HEK293T (cell line): ENCODE results near the gene ARHGAP30.

ENCODE experiments used
- CTCF ChIA-PET: fragments of 350-600 bp; formaldehyde crosslinking; extraction: SDS; loops from one replicate; lab custom pipeline; 2021; ENCODE audit warnings: antibody characterized with exemption, inconsistent platforms; lab: Yijun Ruan, JAX
- POLR2A ChIA-PET: fragments of 350-600 bp; formaldehyde crosslinking; extraction: SDS; loops from one replicate; lab custom pipeline; 2020; ENCODE audit warnings: antibody characterized with exemption, inconsistent platforms; lab: Yijun Ruan, JAX
- DNase-seq: peaks from one replicate; pipeline ENCODE4 v3.0.0; 2012; ENCODE audit warnings: mixed read lengths; ENCODE audit errors: extremely low spot score
- ARNT ChIP-seq: fragments of 450-650 bp; IDR thresholded peaks from 2 replicates; pipeline ENCODE4 v1.6.1; 2017; ENCODE audit warnings: mild to moderate bottlenecking
- BHLHE40 ChIP-seq: fragments of 450-650 bp; IDR thresholded peaks from 2 replicates; pipeline ENCODE4 v1.6.1; 2016; ENCODE audit warnings: mild to moderate bottlenecking, moderate library complexity, borderline replicate concordance
- CTBP1 ChIP-seq: fragments of 450-650 bp; IDR thresholded peaks from 2 replicates; pipeline ENCODE4 v1.6.1; 2016; ENCODE audit warnings: borderline replicate concordance
- ELF4 ChIP-seq: fragments of 450-650 bp; IDR thresholded peaks from 2 replicates; pipeline ENCODE4 v1.6.1; 2017; ENCODE audit warnings: antibody characterized with exemption
- FOXA1 ChIP-seq: fragments of 450-650 bp; IDR thresholded peaks from 2 replicates; pipeline ENCODE4 v1.6.1; 2016; ENCODE audit warnings: mild to moderate bottlenecking
- FOXK2 ChIP-seq: fragments of 450-650 bp; IDR thresholded peaks from 2 replicates; pipeline ENCODE4 v1.6.1; 2016; ENCODE audit warnings: mild to moderate bottlenecking
- FOXM1 ChIP-seq: fragments of 450-650 bp; IDR thresholded peaks from 2 replicates; pipeline ENCODE4 v1.6.1; 2017; ENCODE audit warnings: mild to moderate bottlenecking, borderline replicate concordance
- HDGF ChIP-seq: fragments of 450-650 bp; IDR thresholded peaks from 2 replicates; pipeline ENCODE4 v1.6.1; 2017; ENCODE audit warnings: antibody characterized with exemption, borderline replicate concordance
- L3MBTL2 ChIP-seq: fragments of 450-650 bp; conservative IDR thresholded peaks from 2 replicates; pipeline ENCODE4 v1.6.1; 2016; ENCODE audit warnings: mild to moderate bottlenecking
- LEF1 ChIP-seq: fragments of 450-650 bp; IDR thresholded peaks from 2 replicates; pipeline ENCODE4 v1.6.1; 2017; ENCODE audit warnings: mild to moderate bottlenecking, borderline replicate concordance
- NFRKB ChIP-seq: fragments of 450-650 bp; IDR thresholded peaks from 2 replicates; pipeline ENCODE4 v1.6.1; 2016; ENCODE audit warnings: mild to moderate bottlenecking, moderate library complexity
- PKNOX1 ChIP-seq: fragments of 450-650 bp; IDR thresholded peaks from 2 replicates; pipeline ENCODE4 v1.6.1; 2016
- SP1 ChIP-seq: fragments of 450-650 bp; IDR thresholded peaks from 2 replicates; pipeline ENCODE4 v1.6.1; 2017
- SUZ12 ChIP-seq: fragments of 450-650 bp; IDR thresholded peaks from 2 replicates; pipeline ENCODE4 v1.6.1; 2016; ENCODE audit warnings: mild to moderate bottlenecking
- TARDBP ChIP-seq: fragments of 450-650 bp; IDR thresholded peaks from 2 replicates; pipeline ENCODE4 v1.6.1; 2016
- ZNF384 ChIP-seq: fragments of 450-650 bp; IDR thresholded peaks from 2 replicates; pipeline ENCODE4 v1.6.1; 2016

Gene ARHGAP30

GRCh38 chr1:161009602-161010211 lies 60.0 kb downstream of the ARHGAP30 start:
- CTCF ChIA-PET, result no interaction called here
- no peak for DNase-seq
- no peak for TF ChIP-seq LEF1
- no peak for TF ChIP-seq PKNOX1
- TF ChIP-seq CTBP1, result no peak
- TF ChIP-seq NFRKB, result no peak
- TF ChIP-seq FOXK2, result no peak
- POLR2A ChIA-PET, result no interaction called here

GRCh38 chr1:161008869-161009510 lies 60.7 kb downstream of the ARHGAP30 start:
- no peak for TF ChIP-seq HDGF
- no peak for TF ChIP-seq BHLHE40
- no peak for TF ChIP-seq FOXK2
- no peak for TF ChIP-seq ZNF384
- no peak for TF ChIP-seq FOXA1
- TF ChIP-seq FOXM1, result no peak
- no peak for TF ChIP-seq TARDBP
- ChIA-PET POLR2A (no interaction called here), CTCF (no interaction called here)
- DNase-seq, result no peak

GRCh38 chr1:161007369-161007768 lies 62.3 kb downstream of the ARHGAP30 start:
- no peak for DNase-seq
- TF ChIP-seq LEF1 (no peak), L3MBTL2 (no peak), BHLHE40 (no peak), ELF4 (no peak), TARDBP (no peak)
- ChIA-PET CTCF (no interaction called here), POLR2A (interaction anchor here (1.1 kb wide), 1 partner anchor 13 kb away, joined by 5 read pairs; the partner anchor contains the start of gene F11R)

GRCh38 chr1:161006563-161006962 lies 63.1 kb downstream of the ARHGAP30 start:
- DNase-seq, result no peak
- ChIA-PET CTCF (no interaction called here), POLR2A (no interaction called here)
- TF ChIP-seq TARDBP, result no peak

GRCh38 chr1:161001525-161001924 lies 68.2 kb downstream of the ARHGAP30 start:
- ChIA-PET POLR2A (no interaction called here), CTCF (no interaction called here)
- DNase-seq, result no peak
- no peak for TF ChIP-seq CTBP1

GRCh38 chr1:161000736-161001480 lies 68.8 kb downstream of the ARHGAP30 start:
- no peak for TF ChIP-seq FOXA1
- no peak for TF ChIP-seq SUZ12
- TF ChIP-seq HDGF, result no peak
- no peak for TF ChIP-seq SP1
- TF ChIP-seq PKNOX1, result no peak
- no peak for TF ChIP-seq ARNT
- TF ChIP-seq ELF4, result no peak
- TF ChIP-seq FOXK2, result no peak
- no peak for TF ChIP-seq LEF1
- no peak for TF ChIP-seq FOXM1
- TF ChIP-seq L3MBTL2, result no peak
- no peak for TF ChIP-seq NFRKB
- TF ChIP-seq BHLHE40, result no peak
- TF ChIP-seq ZNF384, result no peak
- no peak for TF ChIP-seq CTBP1
- ChIA-PET CTCF (no interaction called here), POLR2A (no interaction called here)
- no peak for DNase-seq

- TF ChIP-seq SP1 (no peak), NFRKB (no peak), HDGF (no peak), FOXM1 (no peak), CTBP1 (no peak)
- POLR2A ChIA-PET, result no interaction called here
- CTCF ChIA-PET, result interaction anchor here (0.6 kb wide), 1 partner anchor 98 kb away, joined by 3 read pairs; no protein-coding TSS in a partner anchor
Measured at GRCh38 chr1:160999376-160999775, 70.3 kb downstream of the ARHGAP30 start.

More at GRCh38 chr1:160999376-160999775, 70.3 kb downstream of the ARHGAP30 start:
- no peak for DNase-seq
